Ishikawa (cell line): Measurements from ENCODE around the gene AK5.

Experiments
- CEBPB ChIP-seq: IDR thresholded peaks from 2 replicates; pipeline ENCODE4 v1.6.1; 2012
- CREB1 ChIP-seq: IDR thresholded peaks from 2 replicates; pipeline ENCODE4 v1.6.1; 2012; ENCODE audit warnings: low read depth
- EGR1 ChIP-seq: IDR thresholded peaks from 2 replicates; pipeline ENCODE4 v1.6.1; 2012
- EP300 ChIP-seq: IDR thresholded peaks from 2 replicates; pipeline ENCODE4 v1.6.1; 2012; ENCODE audit warnings: borderline replicate concordance
- FOXM1 ChIP-seq: IDR thresholded peaks from 2 replicates; pipeline ENCODE4 v1.6.1; 2012; ENCODE audit warnings: low read depth, borderline replicate concordance
- MAX ChIP-seq: IDR thresholded peaks from 2 replicates; pipeline ENCODE4 v1.6.1; 2012
- NFIC ChIP-seq: IDR thresholded peaks from 2 replicates; pipeline ENCODE4 v1.6.1; 2012
- RAD21 ChIP-seq: IDR thresholded peaks from 2 replicates; pipeline ENCODE4 v1.6.1; 2012; ENCODE audit warnings: low read depth
- REST ChIP-seq: IDR thresholded peaks from 2 replicates; pipeline ENCODE4 v1.6.1; 2012; ENCODE audit warnings: low read depth, mild to moderate bottlenecking
- TAF1 ChIP-seq: IDR thresholded peaks from 2 replicates; pipeline ENCODE4 v1.6.1; 2012; ENCODE audit warnings: low read depth, mild to moderate bottlenecking
- TCF12 ChIP-seq: IDR thresholded peaks from 2 replicates; pipeline ENCODE4 v1.6.1; 2012; ENCODE audit warnings: low read depth
- TEAD4 ChIP-seq: IDR thresholded peaks from 2 replicates; pipeline ENCODE4 v1.6.1; 2012
- USF1 ChIP-seq: IDR thresholded peaks from 2 replicates; pipeline ENCODE4 v1.6.1; 2012
- YY1 ChIP-seq: IDR thresholded peaks from 2 replicates; pipeline ENCODE4 v1.6.1; 2012; ENCODE audit warnings: low read depth
- ZBTB7A ChIP-seq: IDR thresholded peaks from 2 replicates; pipeline ENCODE4 v1.6.1; 2012; ENCODE audit warnings: low read depth

AK5 gene

GRCh38 chr1:77288275-77288674 lies 6.5 kb downstream of the AK5 start:
- TF ChIP-seq FOXM1 (no peak), TEAD4 (no peak), REST (no peak), EP300 (no peak), NFIC (no peak), MAX (no peak), CREB1 (no peak), TCF12 (no peak), CEBPB (no peak), TAF1 (no peak), EGR1 (no peak), RAD21 (no peak), USF1 (no peak), YY1 (no peak), ZBTB7A (no peak)

GRCh38 chr1:77290576-77290975 lies 8.8 kb downstream of the AK5 start:
- no peak for TF ChIP-seq EP300
- TF ChIP-seq CREB1: no peak
- TF ChIP-seq REST: no peak
- no peak for TF ChIP-seq MAX
- no peak for TF ChIP-seq RAD21
- no peak for TF ChIP-seq EGR1
- no peak for TF ChIP-seq ZBTB7A

- TF ChIP-seq REST (no peak), USF1 (no peak), CEBPB (no peak), NFIC (no peak)
These were observed 10.7 kb downstream of the AK5 start for GRCh38 chr1:77292551-77292950.

GRCh38 chr1:77300566-77300965 lies 18.7 kb downstream of the AK5 start:
- TF ChIP-seq ZBTB7A (no peak), EP300 (no peak), RAD21 (no peak), MAX (no peak), YY1 (no peak), NFIC (no peak), FOXM1 (no peak), USF1 (no peak), CEBPB (no peak), REST (no peak), TCF12 (no peak), TAF1 (no peak), CREB1 (no peak)
